Measurements from ENCODE around the gene PRAMEF17.
"Not testable (repeated sequence)": the region's sequence is repeated elsewhere in the genome, so short reads cannot be mapped to it uniquely, and the experiment has no call there.

Gene PRAMEF17, protein sequence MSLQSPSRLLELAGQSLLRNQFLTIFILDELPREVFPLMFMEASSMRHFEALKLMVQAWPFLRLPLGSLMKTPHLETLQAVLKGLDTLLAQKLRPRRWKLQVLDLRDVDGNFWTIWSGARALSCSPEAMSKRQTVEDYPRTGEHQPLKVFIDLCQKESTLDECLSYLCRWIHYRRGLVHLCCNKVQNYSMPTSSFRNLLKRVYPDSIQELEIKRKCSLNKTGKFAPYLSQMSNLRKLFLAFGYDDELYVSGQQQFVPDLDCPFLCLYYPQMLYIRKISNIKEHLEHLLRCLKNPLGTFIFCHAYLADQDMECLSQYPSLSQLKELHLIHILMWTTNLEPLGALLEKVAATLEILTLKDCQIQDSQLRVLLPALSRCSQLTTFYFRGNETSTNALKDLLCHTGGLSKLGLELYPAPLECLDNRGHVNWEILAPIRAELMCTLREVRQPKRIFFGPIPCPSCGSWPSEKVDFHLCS

GRCh38 chr1:13389332-13389731 is at the start of gene PRAMEF17:
Gene PRAMEF17, plus strand, starts transcription at chr1:13389632. Its CDS starts 26 bp downstream, at chr1:13389658.
- DNase-seq (ENCODE audit: extremely low spot score, insufficient read length, low read depth); FAIRE-seq: not testable (repeated sequence)

DNA sequence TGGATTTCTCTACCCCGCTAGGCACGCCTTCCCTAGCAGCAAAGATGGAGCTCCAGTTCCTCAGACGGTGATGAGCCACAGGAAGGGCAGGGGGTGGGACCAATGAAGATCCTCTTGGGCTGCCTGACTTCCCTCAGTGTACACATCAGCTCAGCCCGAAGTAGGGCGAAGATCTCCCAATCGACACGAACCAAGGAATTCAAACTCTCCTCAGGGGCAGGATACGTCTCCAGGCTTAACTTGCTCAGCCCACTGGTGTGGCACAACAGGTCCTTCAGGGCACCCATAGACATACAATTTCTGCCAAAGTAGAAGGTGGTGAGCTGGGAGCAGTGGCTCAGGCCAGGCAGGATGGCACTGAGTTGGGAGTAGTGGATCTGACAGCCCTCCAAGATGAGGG is 46.9 kb upstream of the PRAMEF17 start:
- not testable (repeated sequence) for DNase-seq (ENCODE audit: extremely low spot score, insufficient read length, low read depth); FAIRE-seq

DNA sequence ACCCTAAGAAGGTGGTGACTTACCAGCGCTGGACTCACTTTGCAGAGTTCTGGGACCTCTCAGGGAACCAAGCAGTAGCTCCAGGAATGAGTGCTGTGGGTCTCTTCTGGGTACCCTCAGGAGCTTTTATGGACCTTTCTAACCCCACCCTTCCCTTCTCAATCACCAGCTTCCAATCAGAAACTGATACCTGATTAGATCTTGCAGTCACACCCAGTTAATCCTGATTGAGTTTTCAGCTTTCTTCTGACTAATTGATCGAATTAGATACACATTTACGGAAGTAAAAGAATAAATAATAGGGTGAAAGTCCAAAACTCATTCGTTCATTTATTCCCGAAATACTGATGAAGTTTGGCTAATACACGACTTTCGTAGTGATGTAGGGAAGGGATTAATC is 42.4 kb upstream of the PRAMEF17 start, which contains the start of gene PRAMEF14:
Gene PRAMEF14 (minus strand): TSS at position 101 of the 400 bp plus-strand sequence. CDS start 1,820 bp downstream, outside the sequence.
- not testable (repeated sequence) for DNase-seq (ENCODE audit: extremely low spot score, insufficient read length, low read depth)

GRCh38 chr1:13353476-13353875 is 36.0 kb upstream of the PRAMEF17 start:
- FAIRE-seq; DNase-seq (ENCODE audit: extremely low spot score, insufficient read length, low read depth): not testable (repeated sequence)

More for the DNA sequence above, 42.4 kb upstream of the PRAMEF17 start, which contains the start of gene PRAMEF14:
- FAIRE-seq = not testable (repeated sequence)

GRCh38 chr1:13354475-13354874 is 35.0 kb upstream of the PRAMEF17 start:
- DNase-seq (ENCODE audit: extremely low spot score, insufficient read length, low read depth); FAIRE-seq: not testable (repeated sequence)

GRCh38 chr1:13356774-13357173 is 32.7 kb upstream of the PRAMEF17 start:
- not testable (repeated sequence) for FAIRE-seq; DNase-seq (ENCODE audit: extremely low spot score, insufficient read length, low read depth)

DNA sequence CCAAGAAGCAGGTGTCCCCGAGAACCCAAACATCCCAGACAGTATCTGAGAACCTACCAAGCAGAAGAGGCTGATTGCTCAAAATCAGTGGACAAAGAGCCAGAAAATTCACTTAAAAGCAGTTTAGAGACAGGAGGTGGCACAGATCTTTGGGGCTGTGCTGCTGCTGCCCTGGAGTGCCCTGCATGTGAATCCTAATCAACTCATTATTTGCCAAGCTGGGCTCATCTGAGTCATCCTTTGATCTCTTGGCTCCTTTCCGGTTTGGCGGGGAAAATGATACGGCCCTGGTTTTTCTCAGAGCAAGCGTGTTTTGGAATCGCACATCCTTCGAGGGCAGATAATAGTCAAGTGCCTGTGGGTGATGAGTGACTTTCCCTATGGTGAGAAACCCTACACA is 27.1 kb upstream of the PRAMEF17 start:
- FAIRE-seq = not testable (repeated sequence)

DNA sequence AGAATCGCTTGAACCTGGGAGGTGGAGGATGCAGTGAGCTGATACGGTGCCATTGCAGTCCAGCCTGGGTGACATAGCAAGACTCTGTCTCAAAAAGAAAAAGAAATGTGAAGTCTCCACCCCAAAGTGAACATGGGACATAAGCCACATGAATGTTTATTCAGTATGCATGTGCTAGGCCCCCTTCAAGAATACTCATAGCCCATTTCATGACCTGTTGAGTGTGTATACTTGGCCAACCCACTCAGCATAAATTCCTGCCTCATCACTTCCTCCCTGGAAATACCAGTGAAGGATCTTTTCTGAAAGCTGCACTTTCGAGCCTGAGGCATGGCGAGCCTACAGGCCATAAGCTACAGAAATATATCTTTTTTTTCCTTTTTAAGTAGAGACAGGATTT is 24.5 kb upstream of the PRAMEF17 start:
- FAIRE-seq; DNase-seq (ENCODE audit: extremely low spot score, insufficient read length, low read depth): not testable (repeated sequence)

More for the DNA sequence above, 27.1 kb upstream of the PRAMEF17 start:
- DNase-seq (ENCODE audit: extremely low spot score, insufficient read length, low read depth) = not testable (repeated sequence)

DNA sequence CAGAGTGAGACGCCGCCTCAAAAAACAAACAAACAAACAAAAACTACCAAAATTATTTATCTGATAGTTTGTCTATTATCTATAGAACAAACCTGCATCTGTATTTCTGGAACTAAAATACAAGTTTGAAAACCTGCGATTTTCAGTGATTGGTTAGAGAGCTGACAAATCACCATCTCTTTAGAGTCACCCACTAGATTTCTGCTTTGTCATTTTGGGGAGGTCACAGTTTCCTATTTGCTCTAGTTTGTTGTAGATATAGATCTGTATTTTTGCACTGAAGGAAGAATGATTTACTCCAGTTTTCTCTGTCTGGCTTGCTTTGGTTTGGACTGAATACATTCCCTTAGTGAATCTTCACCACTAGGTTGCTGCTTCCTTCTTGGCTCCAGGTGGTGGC is 22.9 kb upstream of the PRAMEF17 start:
- DNase-seq (ENCODE audit: extremely low spot score, insufficient read length, low read depth); FAIRE-seq: not testable (repeated sequence)

- not testable (repeated sequence) for DNase-seq (ENCODE audit: extremely low spot score, insufficient read length, low read depth); FAIRE-seq
These were observed 20.9 kb upstream of the PRAMEF17 start for GRCh38 chr1:13368544-13368943.

- DNase-seq (ENCODE audit: extremely low spot score, insufficient read length, low read depth); FAIRE-seq: not testable (repeated sequence)
These were observed 10.4 kb upstream of the PRAMEF17 start for GRCh38 chr1:13378983-13379382.

- FAIRE-seq; DNase-seq (ENCODE audit: extremely low spot score, insufficient read length, low read depth): not testable (repeated sequence)
These were observed 9.1 kb upstream of the PRAMEF17 start for GRCh38 chr1:13380380-13380779.

- not testable (repeated sequence) for FAIRE-seq; DNase-seq (ENCODE audit: extremely low spot score, insufficient read length, low read depth)
These were observed 3.6 kb downstream of the PRAMEF17 start for GRCh38 chr1:13393004-13393403.

DNA sequence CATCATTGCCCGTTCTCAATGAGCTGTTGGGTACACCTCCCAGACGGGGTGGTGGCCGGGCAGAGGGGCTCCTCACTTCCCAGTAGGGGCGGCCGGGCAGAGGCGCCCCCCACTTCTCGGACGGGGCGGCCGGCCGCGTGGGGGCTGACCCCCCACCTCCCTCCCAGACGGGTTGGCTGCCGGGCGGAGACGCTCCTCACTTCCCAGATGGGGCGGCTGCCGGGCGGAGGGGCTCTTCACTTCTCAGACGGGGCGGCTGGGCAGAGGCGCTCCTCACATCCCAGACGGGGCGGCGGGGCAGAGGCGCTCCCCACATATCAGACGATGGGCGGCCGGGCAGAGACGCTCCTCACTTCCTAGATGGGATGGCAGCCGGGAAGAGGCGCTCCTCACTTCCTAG is 5.3 kb downstream of the PRAMEF17 start:
- not testable (repeated sequence) for DNase-seq (ENCODE audit: extremely low spot score, insufficient read length, low read depth); FAIRE-seq

DNA sequence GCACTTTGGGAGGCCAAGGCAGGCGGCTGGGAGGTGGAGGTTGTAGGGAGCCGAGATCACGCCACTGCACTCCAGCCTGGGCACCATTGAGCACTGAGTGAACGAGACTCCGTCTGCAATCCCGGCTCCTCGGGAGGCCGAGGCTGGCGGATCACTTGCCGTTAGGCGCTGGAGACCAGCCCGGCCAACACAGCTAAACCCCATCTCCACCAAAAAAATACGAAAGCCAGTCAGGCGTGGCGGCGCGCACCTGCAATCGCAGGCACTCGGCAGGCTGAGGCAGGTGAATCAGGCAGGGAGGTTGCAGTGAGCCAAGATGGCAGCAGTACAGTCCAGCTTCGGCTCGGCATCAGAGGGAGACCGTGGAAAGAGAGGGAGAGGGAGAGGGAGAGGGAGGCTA is 5.9 kb downstream of the PRAMEF17 start:
- FAIRE-seq = not testable (repeated sequence)

DNA sequence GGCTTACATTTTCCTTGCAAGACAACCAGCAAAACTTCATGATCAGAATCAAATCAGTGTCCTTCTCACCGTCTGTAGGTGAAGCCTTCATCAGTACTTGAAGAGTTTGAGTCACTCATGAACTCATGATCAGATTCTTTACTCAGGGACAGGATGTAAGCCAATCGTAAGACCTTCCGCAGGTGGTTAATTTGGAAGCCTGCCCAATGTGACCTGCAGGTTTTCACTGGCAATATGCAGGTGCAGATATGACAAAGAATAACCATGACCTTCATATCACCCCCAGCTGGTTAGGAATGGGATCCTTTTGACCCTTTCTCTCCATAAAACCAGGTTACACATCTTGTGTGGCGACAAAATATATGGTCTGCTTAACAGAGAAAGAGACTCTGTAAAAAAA is 18.4 kb downstream of the PRAMEF17 start:
- FAIRE-seq (no peak), DNase-seq (ENCODE audit: extremely low spot score, insufficient read length, low read depth) (no peak)

More for the DNA sequence above, 5.9 kb downstream of the PRAMEF17 start:
- not testable (repeated sequence) for DNase-seq (ENCODE audit: extremely low spot score, insufficient read length, low read depth)

DNA sequence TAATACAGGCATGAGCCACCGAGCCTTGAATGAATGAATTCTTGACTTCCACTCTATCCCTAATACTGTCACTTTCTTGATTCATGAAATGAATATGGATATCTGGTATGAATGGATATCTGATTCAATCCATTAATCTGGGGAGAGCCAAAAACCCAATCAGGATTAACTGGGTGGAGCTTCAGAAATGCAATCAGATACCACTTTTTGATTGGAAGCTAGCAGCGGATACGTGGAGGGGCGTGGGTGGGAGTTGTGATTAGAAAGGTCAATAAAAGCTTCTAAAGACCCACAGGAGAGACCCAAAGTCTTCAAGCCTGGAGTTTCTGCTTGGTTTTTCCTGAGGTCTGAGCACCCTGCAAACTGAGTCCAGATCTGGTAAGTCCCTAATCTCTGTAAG is 20.7 kb downstream of the PRAMEF17 start, which contains the start of gene PRAMEF20:
Gene PRAMEF20 (plus strand): TSS at position 301 of the 400 bp plus-strand sequence. CDS start 5,905 bp downstream, outside the sequence.
- not testable (repeated sequence) for DNase-seq (ENCODE audit: extremely low spot score, insufficient read length, low read depth); FAIRE-seq

DNA sequence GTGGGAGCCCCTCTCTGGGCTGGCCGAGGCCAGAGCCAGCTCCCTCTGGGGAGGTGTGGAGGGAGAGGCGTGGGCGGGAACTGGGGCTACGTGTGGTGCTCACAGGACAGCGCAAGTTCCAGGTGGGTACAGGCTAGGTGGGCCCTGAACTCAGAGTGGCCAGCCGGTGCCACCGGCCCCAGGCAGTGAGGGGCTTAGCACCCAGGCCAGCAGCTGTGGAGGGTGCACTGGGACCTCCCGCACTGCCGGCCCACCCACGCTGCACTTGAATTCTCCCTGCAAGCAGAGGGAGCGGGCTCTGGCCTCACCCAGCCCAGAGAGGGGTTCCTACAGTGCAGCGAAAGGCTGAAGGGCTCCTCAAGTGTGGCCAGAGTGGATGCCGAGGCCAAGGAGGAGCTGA is 41.1 kb downstream of the PRAMEF17 start:
- no peak for DNase-seq (ENCODE audit: extremely low spot score, insufficient read length, low read depth)
- no peak for FAIRE-seq

- DNase-seq (ENCODE audit: extremely low spot score, insufficient read length, low read depth) = no peak
- no peak for FAIRE-seq
These were observed 42.8 kb downstream of the PRAMEF17 start for GRCh38 chr1:13432251-13432650.

- not testable (repeated sequence) for DNase-seq (ENCODE audit: extremely low spot score, insufficient read length, low read depth); FAIRE-seq
These were observed 44.4 kb downstream of the PRAMEF17 start for GRCh38 chr1:13433694-13434358.

Data from GM18507 (cell line).